ENCODE measurements around the gene HAUS6. TPM values are rescaled to one million over a fixed set of nuclear protein-coding genes. Genes with fewer than 3 reads are reported as not detected.
"Not testable (repeated sequence)": the region's sequence is repeated elsewhere in the genome, so short reads cannot be mapped to it uniquely, and the experiment has no call there.

The HAUS6 gene
- total RNA-seq, 1 donor from 2014 or later: 15.3 TPM

- Mint-ChIP-seq H3K4me3 (no peak overlapping the region), H3K36me3 (ENCODE audit: low read depth) (peaks cover 61% of the 10 kb centered on the region), H3K9me3 (no peaks in the 10 kb centered on the region), H3K4me1 (no peaks in the 10 kb centered on the region), H3K27ac (no peak overlapping the region), H3K27me3 (no peaks in the 10 kb centered on the region)
- DNase-seq: no peak
- no peak for ATAC-seq (ENCODE audit: low read depth)
- no peak for TF ChIP-seq CTCF (IDR thresholded peaks at IDR 0.05)
- CTCF ChIA-PET: no interaction called here
- intact Hi-C loops (cut with micrococcal nuclease): no loop called here
- POLR2A ChIA-PET: no interaction called here
Observed at GRCh38 chr9:19116107-19116790, 13.5 kb upstream of the HAUS6 start.

GRCh38 chr9:19114680-19115270 is 12.1 kb upstream of the HAUS6 start:
- ChIA-PET POLR2A (no interaction called here), CTCF (interaction anchor here (0.9 kb wide), 1 partner anchor 10 kb away, joined by 3 read pairs; no protein-coding TSS in a partner anchor)
- Mint-ChIP-seq H3K27me3 (no peaks in the 10 kb centered on the region), H3K27ac (no peak overlapping the region), H3K4me3 (no peak overlapping the region), H3K4me1 (no peaks in the 10 kb centered on the region), H3K36me3 (ENCODE audit: low read depth) (peaks cover 47% of the 10 kb centered on the region), H3K9me3 (no peaks in the 10 kb centered on the region)
- ATAC-seq (ENCODE audit: low read depth) (no peak), DNase-seq (no peak)
- TF ChIP-seq CTCF (IDR thresholded peaks at IDR 0.05): no peak
- intact Hi-C loops (cut with micrococcal nuclease): no loop called here

- ATAC-seq (ENCODE audit: low read depth) (no peak), DNase-seq (no peak)
- TF ChIP-seq CTCF (IDR thresholded peaks at IDR 0.05): no peak
- Mint-ChIP-seq H3K4me1 (no peaks in the 10 kb centered on the region), H3K27ac (no peak overlapping the region), H3K9me3 (no peaks in the 10 kb centered on the region), H3K27me3 (no peaks in the 10 kb centered on the region), H3K36me3 (ENCODE audit: low read depth) (peaks cover 41% of the 10 kb centered on the region), H3K4me3 (no peak overlapping the region)
- ChIA-PET POLR2A (no interaction called here), CTCF (interaction anchor here (0.9 kb wide), 1 partner anchor 9 kb away, joined by 3 read pairs; no protein-coding TSS in a partner anchor)
- intact Hi-C loops (cut with micrococcal nuclease): no loop called here
Observed at GRCh38 chr9:19113964-19114679, 11.4 kb upstream of the HAUS6 start.

GRCh38 chr9:19113064-19113611 is 10.4 kb upstream of the HAUS6 start:
- CTCF ChIA-PET; H3K4me1 Mint-ChIP-seq; ATAC-seq (ENCODE audit: low read depth); H3K9me3 Mint-ChIP-seq; intact Hi-C loops (cut with micrococcal nuclease); DNase-seq; H3K4me3 Mint-ChIP-seq; H3K27me3 Mint-ChIP-seq; H3K27ac Mint-ChIP-seq: not testable (repeated sequence)
- H3K36me3 Mint-ChIP-seq (ENCODE audit: low read depth): peaks cover 32% of the 10 kb centered on the region
- POLR2A ChIA-PET: interaction anchor here (0.6 kb wide), 1 partner anchor 117 kb away, joined by 3 read pairs; the partner anchor contains the start of gene DENND4C

GRCh38 chr9:19108038-19108437 is 5.3 kb upstream of the HAUS6 start:
- POLR2A ChIA-PET: no interaction called here
- DNase-seq: no peak
- no peaks in the 10 kb centered on the region for H3K36me3 Mint-ChIP-seq (ENCODE audit: low read depth)

More at GRCh38 chr9:19108038-19108437, 5.3 kb upstream of the HAUS6 start:
- Mint-ChIP-seq H3K9me3 (no peaks in the 10 kb centered on the region), H3K4me3 (no peak overlapping the region), H3K4me1 (no peaks in the 10 kb centered on the region), H3K27me3 (no peaks in the 10 kb centered on the region), H3K27ac (no peak overlapping the region)
- intact Hi-C loops (cut with micrococcal nuclease): no loop called here
- no peak for ATAC-seq (ENCODE audit: low read depth)
- no peak for TF ChIP-seq CTCF (IDR thresholded peaks at IDR 0.05)
- CTCF ChIA-PET: no interaction called here
